DMS53 treated with DMSO at 0.1 percent for 48 hours (cell line): ENCODE measurements around the gene HTR5A.
"Not testable (repeated sequence)": the region's sequence is repeated elsewhere in the genome, so short reads cannot be mapped to it uniquely, and the experiment has no call there.

Experiments used
- DNase-seq: peaks from one replicate; lab custom pipeline; 2025; ENCODE audit not compliant: unreplicated experiment; lab: John Stamatoyannopoulos, UW

Gene HTR5A

DNA sequence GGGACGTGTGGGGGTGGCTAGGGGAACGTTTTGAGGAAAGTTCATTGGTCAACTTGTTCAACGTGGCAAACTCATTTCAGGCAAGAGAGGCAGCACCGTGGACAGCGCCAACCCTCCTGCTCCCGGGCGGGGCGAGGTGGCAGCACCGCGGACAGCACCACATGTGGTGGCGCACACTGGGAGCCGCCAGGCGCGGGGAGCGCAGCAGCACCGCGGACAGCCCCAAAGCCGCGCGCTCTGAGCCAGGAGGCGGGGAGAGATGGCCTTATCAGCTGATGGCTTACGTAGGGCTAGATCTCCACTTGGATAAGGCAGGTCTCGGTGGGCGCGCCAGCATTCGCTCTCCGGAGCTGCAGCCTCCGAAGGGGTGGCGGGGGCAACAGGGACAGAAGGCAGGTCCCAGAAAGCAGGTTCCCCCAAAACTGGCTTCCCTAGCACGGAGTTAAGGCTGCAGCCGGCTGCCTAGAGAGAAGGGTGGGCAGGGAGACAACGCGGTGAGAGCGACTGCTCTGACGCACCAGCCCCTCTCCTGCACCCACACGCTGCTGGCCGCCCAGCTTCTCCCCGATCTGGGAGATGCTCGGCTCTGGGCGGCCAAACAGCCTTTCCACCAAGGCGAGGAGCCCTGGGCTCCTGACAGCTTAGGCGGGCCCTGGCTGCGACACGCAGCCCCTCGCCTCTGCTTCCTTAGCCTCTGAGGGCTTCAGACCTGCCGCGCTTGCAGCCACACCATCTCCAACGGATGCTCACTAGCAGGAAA lies at the start of gene HTR5A:
HTR5A (plus strand) TSS at position 333 of the 760 bp plus-strand sequence. CDS start 576 bp downstream, outside the sequence.
- DNase-seq, result no peak

DNA sequence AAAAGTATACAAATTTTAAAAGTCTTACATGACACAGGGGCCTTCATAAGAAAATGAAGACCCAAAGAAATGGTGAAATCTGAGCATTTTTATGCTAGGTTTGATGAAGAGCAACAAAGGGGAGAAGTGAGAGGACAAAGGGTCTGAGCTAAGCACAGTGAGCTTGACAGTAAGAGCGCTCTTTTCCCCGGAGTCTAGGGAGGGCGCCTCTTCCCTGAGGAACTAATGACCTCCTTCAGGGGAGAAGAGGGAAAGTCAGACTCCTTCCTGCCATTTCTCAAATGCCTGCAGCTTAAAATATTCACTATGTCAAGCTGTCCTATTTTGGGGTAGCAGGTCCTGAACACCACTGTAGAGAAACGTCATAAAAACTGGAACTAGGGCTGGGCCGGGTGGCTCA lies 49.1 kb upstream of the HTR5A start:
- DNase-seq, result no peak

DNA sequence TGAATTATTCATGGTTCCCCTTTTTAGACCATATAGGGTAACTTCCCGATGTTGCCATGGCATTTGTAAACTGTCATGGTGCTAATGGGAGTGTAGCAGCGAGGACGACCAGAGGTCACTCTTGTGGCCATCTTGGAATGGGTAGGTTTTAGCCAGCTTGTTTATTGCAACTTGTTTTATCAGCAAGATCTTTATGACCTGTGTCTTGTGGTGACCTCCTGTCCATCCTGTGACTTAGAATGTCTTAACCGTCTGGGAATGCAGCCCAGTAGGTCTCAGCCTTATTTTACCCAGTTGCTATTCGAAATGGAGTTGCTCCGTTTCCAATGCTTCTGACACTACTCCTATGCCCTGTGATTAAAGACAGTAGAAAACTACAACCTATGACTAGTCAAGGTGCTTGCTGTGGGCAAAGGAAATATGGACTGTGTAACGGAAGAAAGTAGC lies 48.4 kb upstream of the HTR5A start:
- no peak for DNase-seq

DNA sequence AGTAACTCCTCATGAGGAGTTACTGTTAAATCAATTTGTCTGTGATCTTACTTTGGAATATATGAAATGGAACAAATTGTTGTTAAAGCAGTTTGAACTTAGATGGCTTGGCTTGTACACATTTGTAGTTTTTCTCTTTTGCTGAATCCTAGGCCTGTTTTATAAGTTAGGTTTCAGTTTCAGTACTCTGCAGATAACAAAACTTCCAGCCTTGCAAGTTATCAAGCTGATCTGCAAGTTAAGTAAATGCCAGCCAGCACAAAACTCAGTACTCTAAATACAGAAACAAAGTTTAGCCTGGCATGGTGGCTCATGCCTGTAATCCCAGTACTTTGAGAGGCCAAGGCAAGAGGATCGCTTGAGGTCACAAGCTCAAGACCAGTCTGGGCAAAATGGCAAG lies 42.2 kb upstream of the HTR5A start:
- DNase-seq, result no peak

DNA sequence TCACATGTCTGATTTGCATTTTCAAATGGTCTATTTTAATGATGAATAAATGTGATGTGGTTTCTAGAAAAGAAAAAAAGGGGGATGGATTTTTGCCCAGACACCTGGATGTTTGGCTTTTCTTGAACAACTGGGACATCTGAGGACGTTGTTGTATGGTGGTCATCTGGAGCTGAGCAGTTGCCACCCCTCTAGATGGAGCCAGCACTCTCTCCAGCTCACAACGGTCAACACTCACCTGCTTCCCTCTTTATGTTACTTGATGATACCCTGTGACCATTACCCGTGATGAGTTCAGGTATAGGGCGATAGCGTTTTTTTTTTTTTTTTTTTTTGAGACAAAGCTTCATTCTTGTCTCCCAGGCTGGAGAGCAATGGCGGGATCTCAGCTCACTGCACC lies 37.1 kb upstream of the HTR5A start:
- DNase-seq, result no peak

DNA sequence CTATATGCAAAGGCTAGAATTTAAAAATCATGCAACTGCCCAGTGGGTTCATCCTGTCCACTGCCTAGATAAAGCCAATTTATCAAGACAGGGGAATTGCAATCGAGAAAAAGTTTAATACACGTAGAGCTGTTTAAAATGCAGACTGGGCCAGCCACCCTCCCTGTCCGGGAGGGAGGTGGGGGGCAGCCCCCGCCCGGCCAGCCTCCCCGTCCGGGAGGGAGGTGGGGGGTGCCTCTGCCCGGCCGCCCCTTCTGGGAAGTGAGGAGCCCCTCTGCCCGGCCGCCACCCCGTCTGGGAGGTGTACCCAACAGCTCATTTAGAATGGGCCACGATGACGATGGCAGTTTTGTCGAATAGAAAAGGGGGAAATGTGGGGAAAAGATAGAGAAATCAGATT lies 35.6 kb upstream of the HTR5A start:
- not testable (repeated sequence) for DNase-seq

DNA sequence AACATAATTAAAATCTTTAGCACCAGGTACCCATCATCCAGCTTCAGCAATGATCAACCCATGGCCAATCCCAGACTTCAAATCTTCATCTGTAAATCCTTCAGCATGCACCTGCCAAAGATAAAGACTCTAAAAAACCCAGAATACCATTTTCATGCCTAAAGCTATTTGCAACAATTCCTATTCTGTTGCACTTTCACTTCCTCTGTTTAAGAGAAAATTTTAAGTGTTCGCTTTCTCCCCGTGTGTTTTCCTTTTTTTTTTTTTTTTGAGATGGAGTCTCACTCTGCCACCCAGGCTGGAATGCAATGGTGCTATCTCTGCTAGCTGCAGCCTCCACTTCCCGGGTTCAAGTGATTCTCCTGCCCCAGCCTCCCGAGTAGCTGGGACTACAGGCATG lies 31.8 kb upstream of the HTR5A start:
- DNase-seq, result no peak

DNA sequence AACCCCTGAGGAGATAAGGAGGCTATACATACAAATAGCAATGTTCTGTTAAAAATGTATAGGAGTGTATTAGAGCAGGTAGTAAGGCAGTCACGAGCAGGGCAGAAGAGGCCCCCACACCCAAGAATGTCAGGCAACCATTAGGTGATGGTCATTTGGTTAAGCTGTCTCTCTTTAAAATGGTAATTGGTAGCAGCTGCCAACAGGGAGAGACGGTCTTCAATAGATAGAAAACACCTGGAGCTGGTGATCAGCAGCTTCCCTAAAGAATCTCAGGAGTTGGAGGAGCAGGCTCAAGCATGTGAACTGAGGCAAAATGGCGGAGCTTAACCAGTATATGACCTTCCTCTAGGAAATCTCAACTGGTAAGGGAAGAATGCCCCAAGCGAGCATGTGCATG lies 26.4 kb upstream of the HTR5A start:
- DNase-seq, result no peak

DNA sequence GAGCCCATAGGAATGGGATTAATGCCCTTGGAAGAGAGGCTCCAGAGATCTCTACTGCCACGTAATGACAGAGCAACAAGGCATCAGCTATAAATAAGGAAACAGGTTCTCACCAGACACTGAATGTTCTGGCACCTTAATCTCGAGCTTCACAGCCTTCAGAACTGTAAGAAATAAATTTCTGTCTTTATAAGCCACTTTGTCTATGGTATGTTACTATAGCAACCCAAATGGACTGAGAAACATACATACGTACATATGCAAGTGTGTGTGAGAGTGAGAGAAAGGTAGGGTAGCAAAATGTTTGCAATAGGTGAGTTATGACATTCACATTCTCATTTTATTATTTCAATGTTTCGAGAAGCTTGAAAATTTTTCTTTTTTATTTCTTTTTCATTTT lies 22.1 kb upstream of the HTR5A start:
- DNase-seq, result no peak

DNA sequence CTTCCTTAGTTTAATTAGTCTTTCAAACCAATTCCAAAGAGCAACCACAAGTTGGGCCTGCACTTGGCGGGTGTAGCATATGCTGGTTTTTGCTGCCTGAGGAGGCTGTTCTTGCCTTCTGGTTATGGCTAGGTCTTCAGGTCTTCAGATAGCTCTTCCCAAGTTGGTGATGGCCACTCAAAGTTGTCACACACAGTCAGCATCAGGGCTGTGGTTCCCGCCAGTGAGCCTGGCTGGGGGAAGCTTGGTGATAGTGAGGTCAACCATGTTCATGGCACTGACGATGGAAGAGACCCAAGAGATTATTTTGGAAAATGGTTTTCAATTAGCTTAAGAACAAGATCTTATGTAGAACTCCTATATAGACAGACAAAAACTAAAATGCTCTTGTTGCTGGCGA lies 18.8 kb upstream of the HTR5A start:
- DNase-seq, result no peak

DNA sequence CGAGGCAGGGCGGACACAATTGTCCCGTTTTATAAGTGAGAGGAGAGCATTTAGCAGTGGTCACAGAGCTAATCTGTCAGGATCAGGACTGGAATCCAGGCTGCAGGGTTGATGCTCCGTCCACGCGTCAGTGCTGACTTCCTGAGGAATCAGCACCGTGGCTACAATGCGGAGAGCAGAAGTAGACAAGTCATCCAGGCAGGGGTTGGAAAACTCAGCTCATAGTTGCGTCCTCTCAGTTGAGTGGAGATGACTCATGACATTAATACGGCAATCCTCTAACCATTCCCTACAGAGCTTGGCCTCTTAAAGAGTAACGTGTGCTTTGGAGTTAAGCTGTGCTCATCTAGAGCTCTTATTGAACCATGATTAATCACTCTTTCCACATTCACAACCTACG lies 17.1 kb upstream of the HTR5A start:
- no peak for DNase-seq

DNA sequence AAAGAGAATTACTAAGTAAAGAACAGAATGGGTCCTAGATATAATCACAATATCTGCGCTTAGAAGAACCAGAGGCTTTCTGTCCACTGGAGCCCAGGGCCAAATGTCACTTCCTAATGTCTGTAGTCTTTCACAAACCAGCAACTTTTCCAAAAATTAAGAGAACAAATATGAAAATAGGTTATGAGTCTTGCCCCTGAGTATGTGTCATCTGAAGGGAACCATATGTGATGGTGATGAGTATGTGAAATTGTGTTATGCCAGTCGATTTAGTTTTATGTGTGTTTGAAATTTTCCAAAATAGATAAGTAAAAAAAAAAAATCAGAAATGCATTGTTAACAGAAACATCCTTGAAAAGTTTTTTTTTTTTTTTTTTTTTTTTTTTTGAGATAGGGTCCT lies 15.4 kb upstream of the HTR5A start:
- DNase-seq, result no peak

DNA sequence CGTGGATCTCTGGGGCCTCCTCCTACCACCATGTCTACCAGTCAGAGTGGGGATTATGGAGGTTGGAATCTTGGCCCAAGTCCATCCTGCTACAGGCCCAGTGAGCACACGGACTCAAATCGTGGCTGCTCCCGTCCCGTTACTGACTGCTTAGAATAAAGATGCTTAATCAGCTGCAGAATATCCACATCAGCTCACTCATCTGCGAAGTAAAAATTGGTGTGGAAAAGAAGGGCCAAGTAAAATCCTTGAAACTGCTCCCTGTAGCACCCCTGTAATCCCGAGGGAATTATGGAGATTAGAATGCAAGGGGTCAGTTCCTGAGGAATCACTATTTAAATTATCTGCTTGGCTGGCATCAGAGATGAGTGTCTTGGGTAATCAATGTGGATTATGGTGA lies 13.0 kb upstream of the HTR5A start:
- DNase-seq, result no peak

DNA sequence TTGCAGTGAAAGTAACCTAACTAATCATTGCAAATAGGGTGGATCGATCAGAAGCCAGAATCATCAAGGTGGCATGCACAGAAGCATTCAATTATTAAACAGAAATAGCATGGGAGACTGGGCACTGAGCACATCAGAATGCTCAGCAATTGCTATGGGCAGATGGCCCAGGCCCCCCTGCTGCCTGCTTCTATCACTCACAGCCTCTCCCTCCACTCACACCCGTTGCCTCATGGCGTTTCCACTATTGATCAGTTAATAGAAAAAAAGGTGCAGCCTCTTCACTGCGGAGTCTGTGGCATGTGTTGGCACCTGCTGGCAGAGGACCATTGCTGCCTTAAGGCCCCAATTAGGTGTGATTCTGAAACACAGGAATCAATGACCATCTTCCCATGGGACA lies 11.2 kb upstream of the HTR5A start:
- no peak for DNase-seq

DNA sequence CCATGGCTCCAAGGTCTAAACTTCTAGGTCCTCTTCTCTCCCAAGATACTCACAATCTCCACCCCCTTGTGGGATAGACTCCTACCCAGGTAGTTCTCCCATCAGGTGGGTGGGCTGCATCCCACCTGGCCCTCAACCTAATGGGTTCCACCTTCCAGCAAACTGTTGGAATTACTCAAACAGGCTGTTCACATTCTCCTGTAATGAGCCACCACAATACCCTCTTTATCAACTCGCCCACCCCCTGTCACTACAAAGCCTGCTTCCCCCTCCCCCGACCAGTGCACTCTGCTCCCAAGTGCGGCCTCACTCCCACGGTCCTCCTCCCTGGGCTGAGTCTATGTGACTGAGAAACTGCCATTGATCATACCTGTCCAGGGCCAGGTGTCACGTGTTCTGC lies 10.4 kb upstream of the HTR5A start:
- DNase-seq, result no peak

DNA sequence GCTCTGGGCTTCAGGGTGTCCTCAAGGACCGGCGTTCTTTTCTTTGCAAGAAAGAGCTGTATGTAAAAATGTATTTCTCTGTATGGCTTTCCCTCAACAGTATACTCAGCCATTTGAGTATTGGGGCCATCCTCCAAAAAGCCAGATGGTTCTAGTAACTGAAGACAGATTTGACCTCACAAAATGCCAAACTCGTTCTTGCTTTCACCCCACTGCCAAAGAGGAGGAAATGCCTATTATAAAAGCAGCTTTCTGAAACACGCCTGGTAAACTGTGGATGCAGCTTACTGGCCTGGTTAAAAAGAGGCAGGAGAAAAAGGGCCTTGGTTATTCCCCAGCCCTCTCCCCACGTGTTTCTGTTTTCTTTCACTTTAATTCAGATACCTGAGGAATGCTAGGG lies 7.7 kb upstream of the HTR5A start:
- DNase-seq, result no peak

DNA sequence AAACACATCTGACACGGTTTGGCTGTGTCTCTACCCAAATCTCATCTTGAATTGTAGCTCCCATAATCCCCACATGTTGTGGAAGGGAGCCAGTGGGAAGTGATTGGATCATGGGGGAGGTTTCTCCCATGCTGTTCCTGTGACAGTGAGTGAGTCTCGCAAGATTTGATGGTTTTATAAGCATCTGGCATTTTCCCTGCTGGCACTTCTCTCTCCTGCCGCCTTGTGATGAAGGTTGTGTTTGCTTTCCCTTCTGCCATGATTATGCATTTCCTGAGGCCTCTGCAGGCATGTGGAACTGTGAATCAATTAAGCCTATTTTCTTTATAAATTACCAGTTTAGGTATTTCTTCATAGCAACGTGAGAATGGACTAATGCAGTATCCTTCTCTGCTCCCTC lies 5.9 kb upstream of the HTR5A start:
- DNase-seq, result no peak

DNA sequence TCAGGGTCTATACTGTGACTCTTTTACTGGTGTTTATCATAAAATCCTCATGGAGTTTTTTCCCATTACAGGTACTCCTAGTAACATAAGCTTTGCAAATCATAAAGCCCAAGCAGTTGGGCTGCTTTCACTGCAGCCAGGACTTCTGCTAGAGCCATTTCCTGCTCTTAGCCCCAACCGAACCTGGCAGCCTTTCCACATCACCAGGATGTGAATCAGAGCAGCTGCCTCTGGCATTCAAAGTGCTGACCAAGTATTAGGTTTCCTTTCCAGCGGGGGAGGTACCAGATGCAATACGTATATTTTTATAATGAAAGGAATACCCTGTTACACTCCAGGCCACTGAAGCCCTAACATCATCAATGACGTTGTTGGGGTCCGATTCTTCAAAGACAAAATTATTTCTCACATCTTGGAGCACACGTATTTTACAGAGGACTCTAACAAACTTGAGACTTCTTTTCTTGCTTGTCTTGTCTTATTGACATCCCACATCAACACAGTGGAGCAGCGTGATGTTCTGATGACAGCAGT lies 3.6 kb upstream of the HTR5A start:
- DNase-seq, result peak; percentile 11

DNA sequence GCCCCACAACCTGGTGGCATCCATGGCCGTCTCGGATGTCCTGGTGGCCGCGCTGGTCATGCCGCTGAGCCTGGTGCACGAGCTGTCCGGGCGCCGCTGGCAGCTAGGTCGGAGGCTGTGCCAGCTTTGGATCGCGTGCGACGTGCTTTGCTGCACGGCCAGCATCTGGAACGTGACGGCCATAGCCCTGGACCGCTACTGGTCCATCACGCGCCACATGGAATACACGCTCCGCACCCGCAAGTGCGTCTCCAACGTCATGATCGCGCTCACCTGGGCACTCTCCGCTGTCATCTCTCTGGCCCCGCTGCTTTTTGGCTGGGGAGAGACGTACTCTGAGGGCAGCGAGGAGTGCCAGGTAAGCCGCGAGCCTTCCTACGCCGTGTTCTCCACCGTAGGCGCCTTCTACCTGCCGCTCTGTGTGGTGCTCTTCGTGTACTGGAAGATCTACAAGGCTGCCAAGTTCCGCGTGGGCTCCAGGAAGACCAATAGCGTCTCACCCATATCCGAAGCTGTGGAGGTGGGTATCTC lies 1.1 kb downstream of the HTR5A start:
- DNase-seq, result no peak

DNA sequence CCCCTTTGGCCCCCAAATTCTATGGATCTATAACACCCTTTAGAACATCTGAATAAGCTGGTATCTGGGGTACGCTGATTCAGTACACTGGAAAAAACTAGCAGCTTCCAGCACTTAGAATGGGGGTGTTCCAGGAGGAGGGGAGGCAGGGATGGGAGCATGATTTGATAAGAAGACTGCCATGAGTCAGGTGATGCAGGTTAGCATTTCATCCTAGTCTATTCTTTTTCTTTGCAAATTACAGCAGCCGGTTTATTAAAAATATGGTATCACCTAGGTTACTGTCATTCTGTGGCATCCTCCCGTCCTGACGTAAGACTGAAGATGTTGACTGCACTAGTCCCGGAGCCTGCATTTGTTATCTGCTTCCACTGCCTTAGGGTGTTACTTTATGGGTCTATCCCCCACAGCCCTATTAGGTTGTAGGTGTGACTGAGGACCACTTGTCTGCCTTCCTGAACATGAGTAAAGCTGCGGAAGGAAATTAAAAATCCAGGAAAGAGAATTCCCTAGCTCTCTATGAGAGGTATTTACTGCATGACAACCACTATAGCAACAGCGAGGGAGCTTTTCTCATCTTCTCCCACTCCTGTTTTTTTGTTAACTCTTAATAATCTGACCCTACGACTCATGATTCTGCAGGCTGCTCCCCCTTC lies 1.9 kb downstream of the HTR5A start:
- no peak for DNase-seq

DNA sequence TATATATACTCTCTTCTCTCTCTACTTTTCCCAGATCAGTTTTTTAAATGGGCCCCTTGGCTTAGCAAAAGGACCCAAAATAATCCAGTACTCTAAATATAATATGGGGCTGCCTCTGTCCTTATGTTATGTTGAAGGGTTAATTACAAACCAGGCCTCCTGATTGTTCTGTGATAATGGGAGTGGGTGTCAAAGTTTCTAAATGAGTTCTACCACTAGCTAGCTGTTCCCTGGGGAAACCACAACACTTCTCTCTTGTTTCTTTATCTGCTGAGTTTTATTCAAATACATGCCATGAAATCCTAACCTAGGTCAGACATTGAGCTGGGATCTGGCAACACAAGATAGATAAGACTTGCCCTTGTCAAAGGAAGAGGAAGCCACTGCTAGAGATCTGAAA lies 3.8 kb downstream of the HTR5A start:
- DNase-seq, result no peak

DNA sequence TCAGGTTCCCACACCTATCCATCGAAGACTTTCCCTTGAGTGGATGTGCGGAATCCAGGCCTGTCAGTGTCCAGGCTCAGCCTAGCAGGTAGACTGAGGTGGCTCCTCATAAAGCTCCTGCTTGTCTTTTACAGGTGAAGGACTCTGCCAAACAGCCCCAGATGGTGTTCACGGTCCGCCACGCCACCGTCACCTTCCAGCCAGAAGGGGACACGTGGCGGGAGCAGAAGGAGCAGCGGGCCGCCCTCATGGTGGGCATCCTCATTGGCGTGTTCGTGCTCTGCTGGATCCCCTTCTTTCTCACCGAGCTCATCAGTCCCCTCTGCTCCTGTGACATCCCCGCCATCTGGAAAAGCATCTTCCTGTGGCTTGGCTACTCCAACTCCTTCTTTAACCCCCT lies 13.9 kb downstream of the HTR5A start:
- DNase-seq, result no peak
